AG04450 (cell line): ENCODE measurements around the gene PCNP. TPM values are rescaled to one million over a fixed set of nuclear protein-coding genes. Genes with fewer than 3 reads are reported as not detected.

ENCODE experiments used
- CTCF ChIA-PET: fragments of 300-600, 350-600 bp; formaldehyde crosslinking; extraction: SDS; loops from one replicate; lab custom pipeline; 2022; ENCODE audit warnings: antibody characterized with exemption, inconsistent platforms; lab: Charles Lee
- POLR2A ChIA-PET: fragments of 350-600 bp; formaldehyde crosslinking; extraction: SDS; loops from one replicate; lab custom pipeline; 2021; ENCODE audit warnings: antibody characterized with exemption, inconsistent platforms; lab: Yijun Ruan, JAX
- DNase-seq: peaks from one replicate; pipeline ENCODE4 v3.0.0-alpha.2; 2011; ENCODE audit warnings: low read depth, low spot score
- H3K27ac ChIP-seq: one replicate; pipeline ENCODE4 v1.5.1; 2012; ENCODE audit warnings: low read depth, low read length, control low read depth
- H3K27me3 ChIP-seq: one replicate; pipeline ENCODE4 v1.6.0; 2012; ENCODE audit warnings: low read length; ENCODE audit not compliant: control insufficient read depth, insufficient read depth
- H3K4me3 ChIP-seq: 2 replicates; pipeline ENCODE4 v1.5.1; 2011; ENCODE audit warnings: mild to moderate bottlenecking, low read depth, low read length, control low read depth
- H3K9me3 ChIP-seq: 2 replicates; pipeline ENCODE4 v1.5.1; 2012; ENCODE audit warnings: low read length; ENCODE audit not compliant: control insufficient read depth, insufficient read depth
- polyA plus RNA-seq: library from polyadenylated mRNA; depleted of rRNA; stranded (reverse); fragments of >200 nt; gene quantifications from 2 replicates; pipeline ENCODE4 v1.2.3, GENCODE V29; 2011
- TF ChIP-seq, protein P1 (sequence below): IDR thresholded peaks from 2 replicates; pipeline ENCODE4 v1.5.1; 2011; ENCODE audit warnings: low read depth, low read length, control low read depth, inconsistent platforms

Gene PCNP
- polyA plus RNA-seq, 1 experiment: 97.7 TPM

DNA sequence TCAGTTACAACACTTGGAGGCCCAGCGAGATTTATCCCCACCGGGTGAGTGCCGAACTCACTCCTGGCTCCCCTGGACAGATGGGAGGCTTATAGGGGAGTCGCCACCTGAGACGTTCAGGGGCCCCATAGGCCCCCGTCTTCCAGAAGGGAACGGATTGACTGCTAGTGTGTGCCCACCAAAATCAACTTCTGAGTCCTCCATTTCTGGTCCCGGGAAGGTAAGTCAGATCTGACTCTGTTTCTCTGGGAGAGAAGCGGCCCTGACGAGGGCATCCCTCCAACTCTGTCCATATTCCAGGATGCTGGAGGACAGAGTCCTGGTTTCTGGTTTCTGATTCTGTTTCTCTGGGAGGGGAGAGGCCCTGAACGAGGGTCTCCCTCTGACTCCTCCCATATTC is 58.6 kb downstream of the PCNP start:
- DNase-seq: no peak
- peaks cover 3% of the 10 kb centered on the region for H3K27me3 ChIP-seq
- H3K4me3 ChIP-seq: no peak overlapping the region
- TF ChIP-seq, protein P1, sequence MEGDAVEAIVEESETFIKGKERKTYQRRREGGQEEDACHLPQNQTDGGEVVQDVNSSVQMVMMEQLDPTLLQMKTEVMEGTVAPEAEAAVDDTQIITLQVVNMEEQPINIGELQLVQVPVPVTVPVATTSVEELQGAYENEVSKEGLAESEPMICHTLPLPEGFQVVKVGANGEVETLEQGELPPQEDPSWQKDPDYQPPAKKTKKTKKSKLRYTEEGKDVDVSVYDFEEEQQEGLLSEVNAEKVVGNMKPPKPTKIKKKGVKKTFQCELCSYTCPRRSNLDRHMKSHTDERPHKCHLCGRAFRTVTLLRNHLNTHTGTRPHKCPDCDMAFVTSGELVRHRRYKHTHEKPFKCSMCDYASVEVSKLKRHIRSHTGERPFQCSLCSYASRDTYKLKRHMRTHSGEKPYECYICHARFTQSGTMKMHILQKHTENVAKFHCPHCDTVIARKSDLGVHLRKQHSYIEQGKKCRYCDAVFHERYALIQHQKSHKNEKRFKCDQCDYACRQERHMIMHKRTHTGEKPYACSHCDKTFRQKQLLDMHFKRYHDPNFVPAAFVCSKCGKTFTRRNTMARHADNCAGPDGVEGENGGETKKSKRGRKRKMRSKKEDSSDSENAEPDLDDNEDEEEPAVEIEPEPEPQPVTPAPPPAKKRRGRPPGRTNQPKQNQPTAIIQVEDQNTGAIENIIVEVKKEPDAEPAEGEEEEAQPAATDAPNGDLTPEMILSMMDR: no peak
- H3K9me3 ChIP-seq: no peaks in the 10 kb centered on the region
- POLR2A ChIA-PET: no interaction called here
- no peak overlapping the region for H3K27ac ChIP-seq
- CTCF ChIA-PET: interaction anchor here (0.6 kb wide), 1 partner anchor 56 kb away, joined by 3 read pairs; no protein-coding TSS in a partner anchor

DNA sequence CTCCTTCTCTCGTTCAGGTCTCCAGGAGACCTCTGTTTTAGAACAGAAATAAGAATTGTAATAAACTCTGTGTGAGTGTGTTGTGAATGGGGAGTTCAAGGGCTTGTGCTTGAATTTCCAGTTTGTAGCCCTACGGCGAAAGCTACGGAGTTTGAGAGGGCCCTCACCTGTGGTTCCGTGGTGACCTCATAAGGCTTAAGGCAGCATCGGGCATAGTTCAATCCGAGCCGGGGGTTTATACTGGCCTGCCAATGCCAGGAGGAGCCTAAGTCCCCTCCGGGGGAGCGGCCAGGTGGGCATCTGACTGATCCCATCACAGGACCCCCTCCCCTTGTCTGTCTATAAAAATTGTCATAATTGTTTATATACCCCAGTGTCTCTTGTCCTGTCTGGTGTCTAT is 59.2 kb downstream of the PCNP start:
- DNase-seq: no peak
- H3K4me3 ChIP-seq: no peak overlapping the region
- no peak overlapping the region for H3K27ac ChIP-seq
- CTCF ChIA-PET: no interaction called here
- TF ChIP-seq, protein P1: no peak
- POLR2A ChIA-PET: no interaction called here
- H3K9me3 ChIP-seq: no peaks in the 10 kb centered on the region
- H3K27me3 ChIP-seq: peaks cover 3% of the 10 kb centered on the region

DNA sequence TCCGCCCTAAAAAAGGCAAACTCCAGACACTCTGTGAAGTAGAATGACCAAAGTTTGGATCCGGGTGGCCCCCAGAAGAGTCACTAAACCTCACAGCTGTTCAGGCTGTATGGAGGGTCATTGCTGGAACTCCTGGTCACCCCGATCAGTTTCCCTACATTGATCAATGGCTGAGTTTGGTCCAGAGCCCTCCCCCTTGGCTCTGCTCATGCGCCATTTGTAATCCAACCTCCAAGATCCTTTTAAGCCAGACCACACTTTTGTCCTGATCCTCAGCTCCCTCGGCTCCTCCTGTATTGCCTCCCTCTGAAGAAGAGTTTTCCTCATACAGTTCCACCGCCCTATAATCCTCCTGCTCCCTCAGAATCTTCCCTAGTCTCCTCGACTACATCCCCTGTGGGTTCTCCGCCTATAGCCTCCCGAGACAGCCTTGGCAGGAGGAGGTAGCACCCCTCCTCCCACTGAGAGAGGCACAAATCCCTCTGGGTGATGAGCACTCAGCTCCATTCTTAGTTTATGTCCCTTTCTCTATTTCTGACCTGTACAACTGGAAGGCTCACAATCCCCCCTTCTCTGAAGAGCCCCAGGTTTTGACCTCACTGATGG is 60.7 kb downstream of the PCNP start:
- no peak for DNase-seq
- ChIA-PET CTCF (interaction anchor here (1.1 kb wide), 1 partner anchor 9 kb away, joined by 3 read pairs; no protein-coding TSS in a partner anchor), POLR2A (no interaction called here)
- Histone ChIP-seq H3K27me3 (peaks cover 3% of the 10 kb centered on the region), H3K4me3 (no peak overlapping the region), H3K9me3 (no peaks in the 10 kb centered on the region), H3K27ac (no peak overlapping the region)
- TF ChIP-seq, protein P1: no peak

DNA sequence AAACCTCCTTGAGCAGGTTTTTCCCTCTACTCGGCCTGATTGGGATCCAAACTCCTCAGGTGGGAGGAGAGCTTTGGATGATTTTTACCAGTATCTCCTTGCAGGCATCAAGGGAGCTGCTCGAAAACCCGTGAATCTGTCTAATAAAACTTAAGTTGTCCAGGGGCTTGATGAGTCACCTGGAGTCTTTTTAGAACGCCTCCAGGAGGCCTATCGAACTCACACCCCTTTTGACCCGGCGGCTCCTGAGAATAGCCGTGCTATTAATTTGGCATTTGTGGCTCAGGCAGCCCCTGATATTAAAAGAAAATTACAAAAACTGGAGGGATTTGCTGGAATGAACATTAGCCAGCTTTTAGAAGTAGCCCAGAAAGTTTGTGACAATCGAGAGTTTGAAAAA is 61.4 kb downstream of the PCNP start:
- Histone ChIP-seq H3K9me3 (no peaks in the 10 kb centered on the region), H3K27me3 (peaks cover 3% of the 10 kb centered on the region), H3K27ac (no peak overlapping the region), H3K4me3 (no peak overlapping the region)
- DNase-seq: no peak
- CTCF ChIA-PET: interaction anchor here (1.1 to 1.5 kb wide), 2 partner anchors 9 to 61 kb away, joined by 3 to 4 read pairs; partner anchors contain the start of gene PCNP
- TF ChIP-seq, protein P1: no peak
- POLR2A ChIA-PET: no interaction called here

DNA sequence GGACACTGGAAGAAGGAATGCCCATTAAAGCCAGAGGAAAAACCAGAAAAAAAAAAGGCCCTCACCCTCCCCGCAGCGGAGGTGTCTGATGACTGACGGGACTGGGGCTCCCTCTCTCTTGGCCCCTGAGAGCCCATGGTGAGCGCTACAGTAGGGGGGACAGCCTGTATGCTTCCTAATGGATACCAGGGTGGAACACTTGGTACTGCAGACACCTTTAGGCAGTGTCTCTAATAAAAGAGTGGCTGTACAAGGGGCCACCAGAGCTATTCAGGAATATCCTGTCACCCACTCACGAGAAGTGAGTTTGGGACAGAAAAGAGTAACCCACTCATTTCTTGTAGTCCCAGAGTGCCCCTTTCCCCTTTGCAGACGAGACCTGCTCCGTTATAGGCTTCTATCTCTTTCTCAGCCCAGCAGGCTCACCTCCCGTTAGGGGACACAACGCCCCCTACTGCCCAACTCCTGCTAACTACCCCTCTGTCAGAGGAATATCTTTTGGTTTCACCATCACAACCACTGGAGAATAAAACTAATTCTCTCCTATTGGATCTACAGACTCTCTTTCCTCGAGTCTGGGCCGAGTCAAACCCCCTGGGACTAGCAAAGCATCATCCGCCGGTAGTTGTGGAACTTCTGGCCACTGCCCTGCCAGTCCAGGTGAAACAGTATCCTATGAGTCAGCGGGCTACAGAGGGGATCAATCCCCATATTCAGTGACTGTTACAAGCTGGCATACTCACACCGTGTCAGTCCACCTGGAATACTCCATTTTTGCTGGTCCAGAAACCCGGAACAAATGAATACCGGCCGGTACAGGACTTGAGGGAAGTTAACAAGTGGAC is 62.2 kb downstream of the PCNP start:
- Histone ChIP-seq H3K27ac (no peak overlapping the region), H3K27me3 (peaks cover 3% of the 10 kb centered on the region), H3K4me3 (no peak overlapping the region), H3K9me3 (no peaks in the 10 kb centered on the region)
- POLR2A ChIA-PET: no interaction called here
- CTCF ChIA-PET: interaction anchor here (1.5 kb wide), 1 partner anchor 62 kb away, joined by 4 read pairs; the partner anchor contains the start of gene PCNP
- DNase-seq: no peak
- TF ChIP-seq, protein P1: peak; percentile 68
